H1 (cell line): ENCODE results near the gene SPSB2. TPM values are rescaled to one million over a fixed set of nuclear protein-coding genes. Genes with fewer than 3 reads are reported as not detected.

Experiments
- CTCF ChIA-PET: fragments of 300-600 bp; sonication (Branson Sonifier 250); formaldehyde crosslinking; loops from one replicate; lab custom pipeline; 2021; ENCODE audit not compliant: partially characterized antibody; lab: Charles Lee
- POLR2A ChIA-PET: fragments of 300-600 bp; sonication (Branson Sonifier 250); formaldehyde crosslinking; loops from one replicate; lab custom pipeline; 2021; ENCODE audit warnings: inconsistent platforms; ENCODE audit not compliant: partially characterized antibody; lab: Charles Lee
- DNase-seq, 2 experiments: peaks; one replicate each; pipeline versions ENCODE4 v3.0.0 to v3.0.0-alpha.2; 2010 to 2022; ENCODE audit warnings: low spot score in 2 of 2, low read depth in 1 of 2, mixed read lengths in 1 of 2
- FAIRE-seq: peaks from 2 replicates; lab custom pipeline; 2011; peaks lifted over from hg19 to GRCh38; lab: Jason Lieb, UNC
- H2AFZ ChIP-seq: 2 replicates; pipeline ENCODE4 v1.8.1; 2012; ENCODE audit warnings: low read length, inconsistent platforms
- H2AK5ac ChIP-seq: 2 replicates; pipeline ENCODE4 v1.6.1; 2013; ENCODE audit warnings: low read depth, low read length
- H2BK120ac ChIP-seq: replicated peaks from 2 replicates; pipeline ENCODE3; 2013; ENCODE audit warnings: low read depth, low read length, inconsistent platforms
- H2BK12ac ChIP-seq: 2 replicates; pipeline ENCODE4 v1.6.1; 2013; ENCODE audit warnings: low read depth, low read length
- H2BK15ac ChIP-seq: 2 replicates; pipeline ENCODE4 v1.6.1; 2013; ENCODE audit warnings: low read length
- H2BK20ac ChIP-seq: 2 replicates; pipeline ENCODE4 v1.6.1; 2013; ENCODE audit warnings: low read length
- H2BK5ac ChIP-seq: 2 replicates; pipeline ENCODE4 v1.6.1; 2013; ENCODE audit warnings: low read depth, low read length
- H3K14ac ChIP-seq: 2 replicates; pipeline ENCODE4 v1.6.1; 2013; ENCODE audit warnings: inconsistent platforms; ENCODE audit not compliant: insufficient read length
- H3K18ac ChIP-seq: 2 replicates; pipeline ENCODE4 v1.6.1; 2013; ENCODE audit warnings: low read length; ENCODE audit errors: extremely low read depth
- H3K23ac ChIP-seq: 2 replicates; pipeline ENCODE4 v1.6.1; 2013; ENCODE audit warnings: inconsistent platforms; ENCODE audit not compliant: insufficient read length
- H3K23me2 ChIP-seq: 2 replicates; pipeline ENCODE4 v1.6.1; 2013; ENCODE audit warnings: low read depth, low read length
- H3K27ac ChIP-seq: 2 replicates; pipeline ENCODE4 v1.6.1; 2011; ENCODE audit warnings: low read depth, low read length, inconsistent platforms
- H3K27me3 ChIP-seq, 4 experiments: replicated peaks in 1 of 4; 1 replicate in 1 of 4; 2 replicates in 3 of 4; pipeline versions ENCODE4 v1.6.1 to v1.8.1; 2011 to 2013; ENCODE audit warnings: low read length in 3 of 4, mild to moderate bottlenecking in 3 of 4, inconsistent platforms in 2 of 4, mixed read lengths in 2 of 4, moderate library complexity in 1 of 4; ENCODE audit not compliant: control insufficient read depth in 3 of 4, insufficient read depth in 3 of 4; ENCODE audit errors: extremely low read depth in 1 of 4
- H3K36me3 ChIP-seq, 4 experiments: 2 replicates each; pipeline versions ENCODE4 v1.6.1 to v1.8.1; 2011 to 2013; ENCODE audit warnings: mild to moderate bottlenecking in 4 of 4, low read length in 3 of 4, moderate library complexity in 2 of 4, control low read depth in 1 of 4, inconsistent platforms in 1 of 4; ENCODE audit not compliant: insufficient read depth in 4 of 4, control insufficient read depth in 2 of 4
- H3K4ac ChIP-seq: replicated peaks from 2 replicates; pipeline ENCODE3; 2013; ENCODE audit warnings: low read length, low read depth, mixed read lengths, inconsistent platforms; ENCODE audit not compliant: insufficient read length
- H3K4me1 ChIP-seq, 4 experiments: replicated peaks in 1 of 4; 1 replicate in 1 of 4; 2 replicates in 3 of 4; pipeline versions ENCODE4 v1.6.1 to v1.8.1; 2011 to 2013; ENCODE audit warnings: low read length in 3 of 4, inconsistent platforms in 2 of 4, mixed read lengths in 1 of 4; ENCODE audit not compliant: insufficient read depth in 4 of 4, control insufficient read depth in 3 of 4
- H3K4me2 ChIP-seq, 2 experiments: 2 replicates each; pipeline versions ENCODE4 v1.6.1 to v1.8.1; 2011 to 2013; ENCODE audit warnings: low read depth in 2 of 2, low read length in 2 of 2, control low read depth in 1 of 2, inconsistent platforms in 1 of 2, mild to moderate bottlenecking in 1 of 2; ENCODE audit not compliant: insufficient read depth in 1 of 2
- H3K4me3 ChIP-seq, 4 experiments: fragments of 200-600, 300-600 bp in 1 of 4; sonication (generic), shearing (Covaris generic), sonication (Bioruptor Twin) in 1 of 4; 2 replicates each; pipeline versions ENCODE4 v1.5.1 to v1.8.1; 2011 to 2016; ENCODE audit warnings: low read length in 4 of 4, low read depth in 3 of 4, control low read depth in 2 of 4, inconsistent platforms in 2 of 4, mild to moderate bottlenecking in 2 of 4, mixed read lengths in 1 of 4, moderate library complexity in 1 of 4; ENCODE audit not compliant: insufficient read depth in 2 of 4; ENCODE audit errors: extremely low read depth in 1 of 4
- H3K56ac ChIP-seq: replicated peaks from 2 replicates; pipeline ENCODE3; 2013; ENCODE audit warnings: low read depth, mild to moderate bottlenecking, mixed read lengths, low read length, inconsistent platforms; ENCODE audit not compliant: insufficient read length
- H3K79me1 ChIP-seq: 2 replicates; pipeline ENCODE4 v1.6.1; 2013; ENCODE audit warnings: low read depth, low read length, control low read depth
- H3K79me2 ChIP-seq, 2 experiments: 2 replicates each; pipeline versions ENCODE4 v1.6.1 to v1.8.1; 2012 to 2013; ENCODE audit warnings: low read length in 2 of 2, mild to moderate bottlenecking in 2 of 2, inconsistent platforms in 1 of 2; ENCODE audit not compliant: insufficient read depth in 2 of 2, control insufficient read depth in 1 of 2
- H3K9ac ChIP-seq, 4 experiments: replicated peaks in 1 of 4; 1 replicate in 1 of 4; 2 replicates in 3 of 4; pipeline versions ENCODE4 v1.6.1 to v1.8.1; 2011 to 2013; ENCODE audit warnings: low read depth in 3 of 4, low read length in 3 of 4, control low read depth in 2 of 4, mild to moderate bottlenecking in 2 of 4, moderate library complexity in 2 of 4, inconsistent platforms in 1 of 4; ENCODE audit errors: extremely low read depth in 1 of 4
- H3K9me3 ChIP-seq, 2 experiments: 2 replicates each; pipeline versions ENCODE4 v1.6.1 to v1.8.1; 2012 to 2013; ENCODE audit warnings: mild to moderate bottlenecking in 2 of 2, moderate library complexity in 2 of 2, control low read depth in 1 of 2, inconsistent platforms in 1 of 2, low read depth in 1 of 2, low read length in 1 of 2, mixed read lengths in 1 of 2; ENCODE audit not compliant: insufficient read depth in 2 of 2
- H4K20me1 ChIP-seq, 2 experiments: replicated peaks in 1 of 2; 2 replicates each; pipeline versions ENCODE3 to v1.8.1; 2011 to 2013; ENCODE audit warnings: inconsistent platforms in 2 of 2, low read length in 2 of 2, mild to moderate bottlenecking in 1 of 2; ENCODE audit not compliant: insufficient read depth in 2 of 2, control insufficient read depth in 1 of 2
- H4K5ac ChIP-seq: 2 replicates; pipeline ENCODE4 v1.6.1; 2013; ENCODE audit warnings: low read length, low read depth, mixed read lengths, inconsistent platforms; ENCODE audit not compliant: insufficient read length
- H4K8ac ChIP-seq: 2 replicates; pipeline ENCODE4 v1.8.0; 2013; ENCODE audit warnings: mild to moderate bottlenecking, moderate library complexity, low read length, inconsistent platforms; ENCODE audit not compliant: insufficient read depth; ENCODE audit errors: extremely low read depth
- H4K91ac ChIP-seq: replicated peaks from 2 replicates; pipeline ENCODE3; 2013; ENCODE audit warnings: low read length, mixed read lengths, inconsistent platforms; ENCODE audit not compliant: insufficient read length
- CHD2 ChIP-seq: IDR thresholded peaks from 2 replicates; pipeline ENCODE4 v1.6.1; 2012; ENCODE audit warnings: low read length, improper control_type of control experiment
- EP300 ChIP-seq, 2 experiments: IDR thresholded peaks; 1 replicate in 1 of 2; 2 replicates in 1 of 2; pipeline ENCODE4 v1.6.1; 2011 to 2012; ENCODE audit warnings: low read depth in 2 of 2, low read length in 2 of 2, mild to moderate bottlenecking in 2 of 2, borderline replicate concordance in 1 of 2, inconsistent platforms in 1 of 2, moderate library complexity in 1 of 2
- JUN ChIP-seq: IDR thresholded peaks from 2 replicates; pipeline ENCODE4 v1.6.1; 2011; ENCODE audit warnings: low read depth, mild to moderate bottlenecking, improper control_type of control experiment, low read length
- MAFK ChIP-seq: IDR thresholded peaks from 2 replicates; pipeline ENCODE4 v1.6.1; 2012; ENCODE audit warnings: low read depth, mild to moderate bottlenecking, improper control_type of control experiment, low read length
- NANOG ChIP-seq: IDR thresholded peaks from 2 replicates; pipeline ENCODE4 v1.6.1; 2011; ENCODE audit warnings: low read length, low read depth, mild to moderate bottlenecking, inconsistent platforms; ENCODE audit not compliant: insufficient read depth, poor library complexity, severe bottlenecking
- TCF12 ChIP-seq: IDR thresholded peaks from 2 replicates; pipeline ENCODE4 v1.6.1; 2011; ENCODE audit warnings: low read depth, mild to moderate bottlenecking, low read length
- WGBS, 2 experiments: shearing (Covaris generic) in 1 of 2; methylation state at CpG; one replicate each; pipeline versions ENCODE4 v1.1.6 to v1.1.7; 2013 to 2015; ENCODE audit warnings: low lambda C conversion rate in 2 of 2, mixed read lengths in 2 of 2, inconsistent platforms in 1 of 2, low coverage in 1 of 2, missing lambda C conversion rate in 1 of 2; ENCODE audit not compliant: insufficient replicate concordance in 2 of 2, insufficient coverage in 1 of 2, insufficient read length in 1 of 2; ENCODE audit errors: extremely low coverage in 1 of 2, missing lambda C conversion rate in 1 of 2; 5-methylcytosine and 5-hydroxymethylcytosine counted together
- long read RNA-seq, 2 experiments: library from RNA in 1 of 2; library from capped mRNA in 1 of 2; stranded (forward); transcript quantifications; one replicate each; pipeline ENCODE4 v2.0.0, GENCODE V29; 2021; ENCODE audit warnings: inconsistent platforms in 1 of 2
- polyA minus RNA-seq, 3 experiments: library from RNA; depleted of rRNA, polyadenylated mRNA; stranded (reverse); fragments of >200 nt; gene quantifications; 1 replicate in 2 of 3; 2 replicates in 1 of 3; pipeline ENCODE4 v1.2.3, GENCODE V29; 2011
- polyA plus RNA-seq, 7 experiments: library from polyadenylated mRNA; depleted of rRNA in 3 of 7; stranded (reverse) in 5 of 7; unstranded in 2 of 7; fragments of >200 nt in 5 of 7; fragments of 200-250 nt in 2 of 7; gene quantifications; 1 replicate in 5 of 7; 2 replicates in 1 of 7; 4 replicates in 1 of 7; pipeline versions ENCODE4 v1.2.1 to v1.2.3, GENCODE V29; 2011 to 2013; ENCODE audit warnings: missing spikeins in 2 of 7, mixed read lengths in 2 of 7
- total RNA-seq: library from RNA; stranded (reverse); fragmentation: NEBNext Ultra II Directional; extraction: Animal tissue kit (Norgen Biotek cat#: 25700); gene quantifications from 2 replicates; pipeline ENCODE4 v1.2.1, GENCODE V29; 2021

Gene SPSB2
- total RNA-seq (13.0 and 13.9 TPM in 2 replicates), polyA plus RNA-seq (2011; rRNA removed) (23.2 and 31.6 TPM in 2 replicates), polyA minus RNA-seq (2011; rRNA and poly(A)+ RNA removed) (4.0 and 5.7 TPM in 2 replicates)
- 24.2 TPM for polyA plus RNA-seq (2011; cell fraction: cytosol; rRNA removed)
- 22.2 TPM for polyA plus RNA-seq (2011; cell fraction: nucleus; rRNA removed)
- 9.9 to 18.8 TPM (median 17.2 TPM) in 4 replicates for polyA plus RNA-seq (2012, experiment 1 of 2)
- 15.5 TPM for polyA plus RNA-seq (2012, experiment 2 of 2)
- 7.8 TPM for polyA plus RNA-seq (2013, experiment 1 of 2)
- polyA plus RNA-seq (2013, experiment 2 of 2): 7.7 TPM
- 7.4 TPM for polyA minus RNA-seq (2011; cell fraction: cytosol; rRNA and poly(A)+ RNA removed)
- polyA minus RNA-seq (2011; cell fraction: nucleus; rRNA and poly(A)+ RNA removed): 9.1 TPM
- long read RNA-seq, experiment 1, partial matches to known transcripts: 10 of 18 reads
- long read RNA-seq, experiment 1, other reads (novel, unspliced or antisense): 4 of 18 reads
- long read RNA-seq, experiment 2, transcript SPSB2-205 (3 exons, 1,236 nt): major isoform, 5 of 23 reads
- long read RNA-seq, experiment 2, partial matches to known transcripts: 16 of 23 reads
- long read RNA-seq, experiment 2, other reads (novel, unspliced or antisense): 2 of 23 reads

GRCh38 chr12:6873094-6874014, at the start of gene SPSB2:
Gene SPSB2 (minus strand): TSS chr12:6873303. CDS start chr12:6872901, 402 bp downstream.
- Histone ChIP-seq H3K14ac (no peak within 1 kb of the TSS), H2AFZ (peak within 1 kb of the TSS; percentile 83; the same call in 1 of the 2 replicates), H3K79me2 (peaks cover 0 to 16% of the 10 kb centered on the region in 2 experiments; a peak in 2 of 4 replicates), H3K4me2 (peak within 1 kb of the TSS; percentile 85 to 89), H3K79me1 (0 out of 2 replicates have a peak, but pooled peaks cover 7% of the 10 kb centered on the region), H2BK12ac (0 out of 2 replicates have a peak within 1 kb of the TSS, but pooled peaks have one; percentile 17), H4K8ac (peak within 1 kb of the TSS; percentile 45; the same call in 1 of the 2 replicates), H4K20me1 (peaks cover 22 to 26% of the 10 kb centered on the region in 2 experiments), H3K23ac (no peak within 1 kb of the TSS), H2BK120ac (peak within 1 kb of the TSS; percentile 83), H2BK15ac (0 out of 2 replicates have a peak within 1 kb of the TSS, but pooled peaks have one; percentile 6), H3K9ac (peak within 1 kb of the TSS; percentile 74 to 78 (median 76); a peak in 6 of 7 replicates), H3K56ac (peak within 1 kb of the TSS; percentile 87), H3K4ac (peak within 1 kb of the TSS; percentile 58), H3K4me1 (peaks cover 2 to 33% (median 14%) of the 10 kb centered on the region in 4 experiments), H3K18ac (peak within 1 kb of the TSS; percentile 98), H3K27ac (peak within 1 kb of the TSS; percentile 61), H3K9me3 (no peaks in the 10 kb centered on the region), H4K91ac (peak within 1 kb of the TSS; percentile 22), H3K23me2 (peaks cover 13% of the 10 kb centered on the region), H2AK5ac (no peak within 1 kb of the TSS), H2BK5ac (peak within 1 kb of the TSS; percentile 83), H2BK20ac (no peak within 1 kb of the TSS), H3K36me3 (peaks cover 8 to 31% (median 13%) of the 10 kb centered on the region in 4 experiments), H4K5ac (peak within 1 kb of the TSS; percentile 80), H3K27me3 (no peaks in the 10 kb centered on the region), H3K4me3 (peak within 1 kb of the TSS; percentile 82 to 95 (median 87))
- FAIRE-seq: no peak
- ChIA-PET CTCF (interaction anchor here (0.6 to 10.4 kb wide), 33 partner anchors 9 to 245 kb away, joined by 3 to 216 read pairs (median 8); partner anchors contain the start of genes C12orf57, CDCA3, ENO2 and MLF2), POLR2A (interaction anchor here (0.8 to 18.9 kb wide), 23 partner anchors 10 to 380 kb away, joined by 3 to 588 read pairs (median 5); partner anchors contain the start of genes ATN1, C12orf57, CDCA3 and EMG1)
- DNase-seq: peak; percentile 99 to 100
- 4% methylated on average over 29 of the region's 66 CpGs; no CpG with 5 or more reads in 1 of the 2 experiments for WGBS, 2 experiments
- TF ChIP-seq TCF12 (0 out of 2 replicates have a peak, but pooled peaks have one; percentile 28), EP300 (IDR thresholded peaks at IDR 0.05; ENCODE audit: borderline replicate concordance in 1 of 2, low read depth in 2 of 2, low read length in 2 of 2) (peak in 1 of 2 experiments; percentile 52; a peak in 1 of 3 replicates), MAFK (no peak), NANOG (peak; percentile 28), CHD2 (peak; percentile 71), JUN (no peak)
